NCI-H2196 treated with DMSO at 0.1 percent for 48 hours (cell line): ENCODE results near the gene CCDC110.

ENCODE experiments used
- DNase-seq: peaks from one replicate; lab custom pipeline; 2025; ENCODE audit not compliant: unreplicated experiment; lab: John Stamatoyannopoulos, UW

CCDC110 gene

GRCh38 chr4:185424905-185425646 lies 46.5 kb downstream of the CCDC110 start:
- no peak for DNase-seq

- peak; percentile 1 for DNase-seq
Measured at GRCh38 chr4:185421366-185422124, 50.0 kb downstream of the CCDC110 start.

GRCh38 chr4:185416955-185417354 lies 54.6 kb downstream of the CCDC110 start:
- no peak for DNase-seq

GRCh38 chr4:185412412-185412811 lies 59.1 kb downstream of the CCDC110 start:
- no peak for DNase-seq

- no peak for DNase-seq
Measured at GRCh38 chr4:185411849-185412248, 59.7 kb downstream of the CCDC110 start.

- DNase-seq = no peak
Measured at GRCh38 chr4:185408432-185408831, 63.1 kb downstream of the CCDC110 start.

- DNase-seq = no peak
Measured at GRCh38 chr4:185405296-185405999, 66.1 kb downstream of the CCDC110 start.

- no peak for DNase-seq
Measured at GRCh38 chr4:185404031-185404430, 67.5 kb downstream of the CCDC110 start.

- no peak for DNase-seq
Measured at GRCh38 chr4:185399466-185399865, 72.1 kb downstream of the CCDC110 start.

- DNase-seq = no peak
Measured at GRCh38 chr4:185398618-185399017, 72.9 kb downstream of the CCDC110 start.

- peak; percentile 33 for DNase-seq
Measured at GRCh38 chr4:185396724-185397385, 74.7 kb downstream of the CCDC110 start, which contains the start of gene ANKRD37. ANKRD37 (plus strand) TSS chr4:185396841; CDS start chr4:185396924, 83 bp downstream.

GRCh38 chr4:185395956-185396723 lies 75.4 kb downstream of the CCDC110 start:
- peak; percentile 67 for DNase-seq

GRCh38 chr4:185395238-185395955 lies 76.1 kb downstream of the CCDC110 start, which contains the start of gene LRP2BP:
LRP2BP (minus strand) TSS chr4:185395924; CDS start chr4:185378186, 17,738 bp downstream.
- no peak for DNase-seq
